ENCODE results near the gene SMG6. TPM values are rescaled to one million over a fixed set of nuclear protein-coding genes. Genes with fewer than 3 reads are reported as not detected.
"Not testable (repeated sequence)": the region's sequence is repeated elsewhere in the genome, so short reads cannot be mapped to it uniquely, and the experiment has no call there.

Gene SMG6
- total RNA-seq, 1 donor from 2014 or later = 9.2 TPM

DNA sequence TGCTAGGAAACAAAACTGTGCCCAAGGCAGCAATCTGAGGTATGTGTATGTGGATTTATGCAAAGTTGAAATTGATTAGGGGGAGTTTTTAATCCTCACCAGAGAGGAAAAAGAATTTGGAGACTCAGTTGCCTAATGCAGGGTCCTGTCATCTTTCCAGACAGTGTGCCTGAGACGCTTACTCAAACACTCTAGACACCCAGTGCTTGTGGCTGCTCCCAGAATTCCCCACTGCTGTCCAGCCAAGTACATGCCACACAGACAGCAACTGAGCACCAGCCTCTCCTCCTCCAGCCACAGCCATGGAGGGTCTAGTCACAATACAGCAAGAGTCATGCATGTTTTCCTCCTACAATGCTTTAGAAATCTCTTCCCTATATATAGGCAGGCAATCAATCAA, 130.6 kb downstream of the SMG6 start:
- Histone ChIP-seq H3K27me3 (ENCODE audit: control insufficient read depth, insufficient read depth, low read length) (no peaks in the 10 kb centered on the region), H3K4me3 (ENCODE audit: low read depth, low read length) (no peak overlapping the region), H3K36me3 (ENCODE audit: control insufficient read depth, insufficient read depth, low read length) (peaks cover 6% of the 10 kb centered on the region)
- DNase-seq (ENCODE audit: low read depth) (no peak), FAIRE-seq (no peak)
- TF ChIP-seq, protein P1, sequence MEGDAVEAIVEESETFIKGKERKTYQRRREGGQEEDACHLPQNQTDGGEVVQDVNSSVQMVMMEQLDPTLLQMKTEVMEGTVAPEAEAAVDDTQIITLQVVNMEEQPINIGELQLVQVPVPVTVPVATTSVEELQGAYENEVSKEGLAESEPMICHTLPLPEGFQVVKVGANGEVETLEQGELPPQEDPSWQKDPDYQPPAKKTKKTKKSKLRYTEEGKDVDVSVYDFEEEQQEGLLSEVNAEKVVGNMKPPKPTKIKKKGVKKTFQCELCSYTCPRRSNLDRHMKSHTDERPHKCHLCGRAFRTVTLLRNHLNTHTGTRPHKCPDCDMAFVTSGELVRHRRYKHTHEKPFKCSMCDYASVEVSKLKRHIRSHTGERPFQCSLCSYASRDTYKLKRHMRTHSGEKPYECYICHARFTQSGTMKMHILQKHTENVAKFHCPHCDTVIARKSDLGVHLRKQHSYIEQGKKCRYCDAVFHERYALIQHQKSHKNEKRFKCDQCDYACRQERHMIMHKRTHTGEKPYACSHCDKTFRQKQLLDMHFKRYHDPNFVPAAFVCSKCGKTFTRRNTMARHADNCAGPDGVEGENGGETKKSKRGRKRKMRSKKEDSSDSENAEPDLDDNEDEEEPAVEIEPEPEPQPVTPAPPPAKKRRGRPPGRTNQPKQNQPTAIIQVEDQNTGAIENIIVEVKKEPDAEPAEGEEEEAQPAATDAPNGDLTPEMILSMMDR (IDR thresholded peaks at IDR 0.05; ENCODE audit: insufficient read depth, low read length, severe bottlenecking) = no peak

DNA sequence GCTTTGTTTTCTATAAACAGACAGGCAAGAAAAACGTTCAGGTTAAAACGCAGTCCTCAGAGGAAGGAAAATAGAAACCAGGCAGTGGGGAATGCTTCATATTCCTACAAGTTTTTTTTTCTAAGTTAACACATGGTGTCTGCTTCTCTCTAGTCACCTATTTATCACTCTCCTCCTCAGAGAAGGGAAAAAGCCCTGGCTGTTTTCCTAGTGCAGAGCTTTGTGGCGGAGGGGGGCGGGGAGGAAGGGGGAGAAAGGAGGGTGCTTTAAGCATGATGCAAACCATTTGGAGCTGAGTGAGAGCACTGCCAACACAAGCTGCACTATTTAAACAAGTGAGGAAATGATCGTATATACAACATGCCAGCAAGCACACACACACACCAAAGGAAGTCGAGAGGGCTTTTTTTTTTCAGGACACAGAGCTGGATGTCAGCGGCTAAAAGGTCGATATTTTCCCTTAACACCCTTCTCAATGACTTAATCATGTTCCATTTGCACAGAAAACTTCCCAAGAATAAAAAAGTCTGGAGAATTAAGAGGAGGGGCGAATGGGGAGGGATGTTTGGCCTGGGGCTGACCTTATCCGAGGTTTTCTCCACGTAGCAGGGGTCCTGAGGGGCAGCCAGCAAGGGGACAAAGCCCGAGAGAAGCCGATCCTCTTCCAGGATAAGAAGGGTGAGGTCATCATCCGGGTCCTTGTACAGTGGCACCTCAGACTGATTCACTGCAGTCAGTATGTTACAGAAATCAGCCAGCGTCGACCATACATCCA, 131.3 kb downstream of the SMG6 start:
- DNase-seq (ENCODE audit: low read depth) (peak; percentile 86), FAIRE-seq (no peak)
- TF ChIP-seq, protein P1 (IDR thresholded peaks at IDR 0.05; ENCODE audit: insufficient read depth, low read length, severe bottlenecking) = no peak
- peaks cover 6% of the 10 kb centered on the region for H3K36me3 ChIP-seq (ENCODE audit: control insufficient read depth, insufficient read depth, low read length)
- H3K4me3 ChIP-seq (ENCODE audit: low read depth, low read length) = no peak overlapping the region
- H3K27me3 ChIP-seq (ENCODE audit: control insufficient read depth, insufficient read depth, low read length) = no peaks in the 10 kb centered on the region

DNA sequence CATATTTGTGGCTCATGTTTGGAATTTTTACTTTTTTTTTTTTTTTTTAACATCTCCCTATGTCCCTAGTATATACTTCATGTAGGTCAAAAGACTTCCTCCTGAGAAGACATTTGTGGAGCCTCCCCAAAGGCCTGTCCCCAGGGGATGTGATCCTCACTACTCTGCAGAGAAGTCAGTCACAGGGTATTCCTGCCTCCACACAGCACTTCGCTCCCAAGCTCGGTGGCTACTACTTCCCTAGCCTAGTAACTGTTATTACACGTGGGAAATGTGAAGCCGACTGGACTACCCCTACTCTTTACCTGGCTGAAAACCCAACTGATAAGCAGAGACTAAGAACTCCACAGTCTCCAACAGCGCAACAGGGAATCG, 131.9 kb downstream of the SMG6 start:
- peaks cover 6% of the 10 kb centered on the region for H3K36me3 ChIP-seq (ENCODE audit: control insufficient read depth, insufficient read depth, low read length)
- no peaks in the 10 kb centered on the region for H3K27me3 ChIP-seq (ENCODE audit: control insufficient read depth, insufficient read depth, low read length)
- no peak overlapping the region for H3K4me3 ChIP-seq (ENCODE audit: low read depth, low read length)
- TF ChIP-seq, protein P1 (IDR thresholded peaks at IDR 0.05; ENCODE audit: insufficient read depth, low read length, severe bottlenecking) = no peak
- no peak for DNase-seq (ENCODE audit: low read depth)
- no peak for FAIRE-seq

DNA sequence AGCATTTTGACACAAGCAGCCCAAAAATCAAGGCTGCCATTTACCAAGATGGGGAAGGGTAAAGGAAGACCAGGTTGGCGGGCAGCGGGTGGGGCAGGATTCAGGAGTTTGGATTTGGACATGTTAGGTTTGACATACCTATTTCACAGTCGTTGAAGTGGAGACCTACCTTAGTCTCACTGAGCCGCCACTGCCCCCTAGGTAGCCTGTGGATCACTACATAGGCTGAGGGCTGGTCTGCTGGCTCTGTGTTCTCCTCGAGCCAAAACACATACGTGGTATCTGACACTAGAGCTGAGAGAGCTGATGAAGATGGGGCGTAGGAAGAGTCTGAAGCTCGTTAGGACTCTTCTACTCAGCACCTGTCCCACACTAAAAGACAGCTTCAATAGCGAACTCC, 133.6 kb downstream of the SMG6 start:
- Histone ChIP-seq H3K36me3 (ENCODE audit: control insufficient read depth, insufficient read depth, low read length) (peaks cover 6% of the 10 kb centered on the region), H3K4me3 (ENCODE audit: low read depth, low read length) (no peak overlapping the region), H3K27me3 (ENCODE audit: control insufficient read depth, insufficient read depth, low read length) (no peaks in the 10 kb centered on the region)
- TF ChIP-seq, protein P1 (IDR thresholded peaks at IDR 0.05; ENCODE audit: insufficient read depth, low read length, severe bottlenecking) = peak; percentile 15
- no peak for DNase-seq (ENCODE audit: low read depth)
- no peak for FAIRE-seq

DNA sequence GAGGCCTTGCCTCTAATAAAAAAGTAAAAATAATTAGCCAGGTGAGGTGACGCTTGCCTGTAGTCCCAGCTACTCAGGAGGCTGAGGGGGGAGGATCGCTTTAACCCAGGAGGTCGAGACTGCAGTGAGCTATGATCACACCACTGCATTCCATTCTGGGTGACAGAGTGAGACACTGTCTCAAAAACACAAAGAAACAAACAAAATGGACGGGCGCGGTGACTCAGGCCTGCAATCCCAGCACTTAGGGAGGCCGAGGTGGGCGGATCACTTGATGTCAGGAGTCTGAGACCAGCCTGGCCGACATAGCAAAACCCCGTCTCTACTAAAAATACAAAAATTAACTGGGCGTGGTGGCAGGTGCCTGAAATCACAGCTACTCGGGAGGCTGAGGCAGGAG, 137.9 kb downstream of the SMG6 start:
- H3K27me3 ChIP-seq (ENCODE audit: control insufficient read depth, insufficient read depth, low read length); H3K4me3 ChIP-seq (ENCODE audit: low read depth, low read length); DNase-seq (ENCODE audit: low read depth); FAIRE-seq; H3K36me3 ChIP-seq (ENCODE audit: control insufficient read depth, insufficient read depth, low read length): not testable (repeated sequence)

DNA sequence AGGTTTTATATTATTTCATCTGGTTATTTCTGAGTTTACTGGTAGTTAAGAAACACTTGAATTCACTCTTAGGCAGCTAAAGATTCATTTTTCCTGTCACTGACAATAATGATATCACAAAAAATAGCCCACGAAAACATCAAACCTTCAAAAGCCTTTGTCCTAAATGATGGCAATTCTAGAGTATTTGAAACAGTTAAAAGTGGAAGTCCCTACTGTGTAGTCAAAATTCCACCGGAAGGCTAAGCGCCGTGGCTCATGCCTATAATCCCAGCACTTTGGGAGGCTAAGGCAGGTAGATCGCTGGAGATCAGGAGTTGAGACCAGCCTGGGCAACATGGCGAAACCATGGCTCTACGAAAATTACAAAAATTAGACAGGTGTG, 145.2 kb downstream of the SMG6 start:
- DNase-seq (ENCODE audit: low read depth) (no peak), FAIRE-seq (no peak)
- no peaks in the 10 kb centered on the region for H3K27me3 ChIP-seq (ENCODE audit: control insufficient read depth, insufficient read depth, low read length)
- H3K36me3 ChIP-seq (ENCODE audit: control insufficient read depth, insufficient read depth, low read length) = no peaks in the 10 kb centered on the region
- no peak overlapping the region for H3K4me3 ChIP-seq (ENCODE audit: low read depth, low read length)
- TF ChIP-seq, protein P1 (IDR thresholded peaks at IDR 0.05; ENCODE audit: insufficient read depth, low read length, severe bottlenecking) = no peak

Data from bronchial epithelial cell (primary cell).